HEK293T (cell line): ENCODE data around the gene ZNF333.

ENCODE experiments used
- ARNT ChIP-seq: fragments of 450-650 bp; IDR thresholded peaks from 2 replicates; pipeline ENCODE4 v1.6.1; 2017; ENCODE audit warnings: mild to moderate bottlenecking
- BHLHE40 ChIP-seq: fragments of 450-650 bp; IDR thresholded peaks from 2 replicates; pipeline ENCODE4 v1.6.1; 2016; ENCODE audit warnings: mild to moderate bottlenecking, moderate library complexity, borderline replicate concordance
- ELF4 ChIP-seq: fragments of 450-650 bp; IDR thresholded peaks from 2 replicates; pipeline ENCODE4 v1.6.1; 2017; ENCODE audit warnings: antibody characterized with exemption
- HDGF ChIP-seq: fragments of 450-650 bp; IDR thresholded peaks from 2 replicates; pipeline ENCODE4 v1.6.1; 2017; ENCODE audit warnings: antibody characterized with exemption, borderline replicate concordance
- L3MBTL2 ChIP-seq: fragments of 450-650 bp; conservative IDR thresholded peaks from 2 replicates; pipeline ENCODE4 v1.6.1; 2016; ENCODE audit warnings: mild to moderate bottlenecking
- LEF1 ChIP-seq: fragments of 450-650 bp; IDR thresholded peaks from 2 replicates; pipeline ENCODE4 v1.6.1; 2017; ENCODE audit warnings: mild to moderate bottlenecking, borderline replicate concordance
- SP1 ChIP-seq: fragments of 450-650 bp; IDR thresholded peaks from 2 replicates; pipeline ENCODE4 v1.6.1; 2017
- TARDBP ChIP-seq: fragments of 450-650 bp; IDR thresholded peaks from 2 replicates; pipeline ENCODE4 v1.6.1; 2016
- ZNF384 ChIP-seq: fragments of 450-650 bp; IDR thresholded peaks from 2 replicates; pipeline ENCODE4 v1.6.1; 2016

- TF ChIP-seq BHLHE40 (no peak), SP1 (no peak), HDGF (no peak), ELF4 (no peak), L3MBTL2 (no peak), TARDBP (no peak), ZNF384 (no peak), LEF1 (no peak), ARNT (no peak)
Observed at GRCh38 chr19:14748601-14749000, 58.8 kb downstream of the ZNF333 start.
